Measurements from ENCODE around the gene AMN. TPM values are rescaled to one million over a fixed set of nuclear protein-coding genes. Genes with fewer than 3 reads are reported as not detected.

Gene AMN
- total RNA-seq, 2 experiments from 2014 or later = 0.15 to 0.30 TPM

DNA sequence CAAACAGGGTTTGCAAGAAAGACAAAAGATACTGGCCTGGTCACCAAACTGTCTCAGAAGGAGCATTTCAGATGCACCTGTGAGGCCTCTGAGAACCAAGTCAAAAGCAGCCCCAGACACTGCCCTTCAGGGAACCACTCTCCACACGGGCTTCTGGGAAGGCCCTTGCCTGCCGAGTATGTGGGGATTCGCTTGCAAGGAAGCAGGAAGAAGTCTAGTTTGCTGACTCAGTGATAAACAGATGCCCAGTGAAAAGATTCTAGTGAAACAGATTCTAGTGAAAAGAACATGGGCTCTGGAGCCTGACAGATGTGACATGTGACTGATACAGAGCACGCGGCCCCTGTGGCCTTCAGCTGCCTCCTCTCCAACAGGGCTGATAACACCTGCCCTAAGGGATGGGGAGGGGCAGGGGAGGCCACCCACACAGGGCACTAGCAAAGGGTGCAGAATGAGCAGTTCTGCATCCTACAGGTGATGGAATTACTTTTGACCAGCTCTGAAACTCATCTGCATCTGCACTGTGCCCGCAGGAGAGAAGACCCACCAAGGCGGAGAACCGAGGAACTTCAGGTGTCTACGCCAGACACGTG lies 19.1 kb downstream of the AMN start:
- H3K36me3 Mint-ChIP-seq (ENCODE audit: low read depth) = no peaks in the 10 kb centered on the region
- DNase-seq = no peak
- H3K4me1 Mint-ChIP-seq = peaks cover 3% of the 10 kb centered on the region
- no peak overlapping the region for H3K27ac Mint-ChIP-seq
- H3K27me3 Mint-ChIP-seq = no peaks in the 10 kb centered on the region
- CTCF ChIA-PET = no interaction called here
- no peaks in the 10 kb centered on the region for H3K9me3 Mint-ChIP-seq
- H3K4me3 Mint-ChIP-seq = no peak overlapping the region
- POLR2A ChIA-PET = no interaction called here

GRCh38 chr14:102942069-102942468 lies 19.6 kb downstream of the AMN start:
- Mint-ChIP-seq H3K36me3 (ENCODE audit: low read depth) (no peaks in the 10 kb centered on the region), H3K27me3 (no peaks in the 10 kb centered on the region), H3K9me3 (no peaks in the 10 kb centered on the region), H3K27ac (no peak overlapping the region), H3K4me1 (peaks cover 8% of the 10 kb centered on the region), H3K4me3 (no peak overlapping the region)
- ChIA-PET CTCF (interaction anchor here (1.2 kb wide), 1 partner anchor 9 kb away, joined by 3 read pairs; no protein-coding TSS in a partner anchor), POLR2A (no interaction called here)
- DNase-seq = no peak

- Mint-ChIP-seq H3K36me3 (ENCODE audit: low read depth) (no peaks in the 10 kb centered on the region), H3K9me3 (no peaks in the 10 kb centered on the region), H3K4me3 (no peak overlapping the region), H3K27me3 (no peaks in the 10 kb centered on the region), H3K27ac (no peak overlapping the region), H3K4me1 (peaks cover 16% of the 10 kb centered on the region)
- CTCF ChIA-PET = interaction anchor here (1.1 to 1.2 kb wide), 2 partner anchors 8 to 11 kb away, joined by 3 to 5 read pairs; no protein-coding TSS in a partner anchor
- POLR2A ChIA-PET = no interaction called here
- no peak for DNase-seq
These were observed 21.0 kb downstream of the AMN start for GRCh38 chr14:102943454-102943853.

GRCh38 chr14:102943979-102944378 lies 21.5 kb downstream of the AMN start:
- DNase-seq = no peak
- no peaks in the 10 kb centered on the region for H3K9me3 Mint-ChIP-seq
- no peaks in the 10 kb centered on the region for H3K36me3 Mint-ChIP-seq (ENCODE audit: low read depth)
- H3K27me3 Mint-ChIP-seq = no peaks in the 10 kb centered on the region
- H3K27ac Mint-ChIP-seq = no peak overlapping the region
- H3K4me3 Mint-ChIP-seq = no peak overlapping the region
- ChIA-PET POLR2A (no interaction called here), CTCF (interaction anchor here (1.1 kb wide), 1 partner anchor 9 kb away, joined by 5 read pairs; no protein-coding TSS in a partner anchor)
- H3K4me1 Mint-ChIP-seq = peaks cover 20% of the 10 kb centered on the region

DNA sequence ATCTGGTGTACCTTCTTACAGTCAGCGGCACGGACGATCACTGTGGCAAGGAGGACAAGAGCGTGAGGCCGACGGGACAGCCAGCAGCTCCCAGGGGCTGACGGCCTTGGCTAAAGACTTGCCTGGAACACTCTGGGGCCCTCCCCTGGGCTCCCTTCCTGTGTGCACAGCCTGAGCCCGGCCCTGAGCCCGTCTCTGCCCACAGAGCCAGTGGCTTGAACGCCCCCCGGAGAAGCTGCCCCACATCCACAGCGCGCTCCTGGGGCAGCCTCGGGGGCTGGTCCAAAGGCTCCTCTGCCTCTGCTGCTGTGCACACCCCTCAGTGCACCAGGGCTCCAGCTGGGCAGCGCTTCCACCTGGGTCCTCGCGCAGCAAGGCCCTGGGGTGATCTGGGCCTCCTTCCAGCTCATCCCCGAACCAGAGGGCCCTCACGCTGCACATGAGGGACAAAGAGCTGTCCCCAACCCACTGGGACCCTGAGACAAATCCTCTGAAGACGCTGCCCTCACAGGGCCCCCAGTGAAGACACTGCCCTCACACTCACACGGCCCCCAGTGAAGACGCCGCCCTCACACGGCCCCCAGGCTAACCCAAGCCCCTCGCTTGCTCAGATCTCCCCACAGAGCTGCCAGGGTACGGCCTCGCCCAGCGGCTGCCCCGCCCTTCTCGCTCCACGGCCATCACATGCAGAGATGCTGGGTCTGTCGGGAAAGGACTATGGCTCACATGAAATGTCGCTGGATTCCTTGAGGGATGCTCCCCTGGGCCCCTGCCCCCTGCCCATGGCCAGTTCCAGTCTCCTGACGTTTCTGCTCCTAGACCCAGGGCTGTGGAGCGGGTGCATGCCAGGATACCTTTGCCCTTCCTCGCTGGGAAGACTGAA lies 22.2 kb downstream of the AMN start:
- Mint-ChIP-seq H3K4me3 (no peak overlapping the region), H3K36me3 (ENCODE audit: low read depth) (peaks cover 3% of the 10 kb centered on the region), H3K27me3 (no peaks in the 10 kb centered on the region), H3K4me1 (peaks cover 28% of the 10 kb centered on the region), H3K9me3 (no peaks in the 10 kb centered on the region), H3K27ac (no peak overlapping the region)
- ChIA-PET POLR2A (no interaction called here), CTCF (interaction anchor here (1.1 to 1.7 kb wide), 2 partner anchors 9 kb away, joined by 5 to 8 read pairs; no protein-coding TSS in a partner anchor)
- no peak for DNase-seq

DNA sequence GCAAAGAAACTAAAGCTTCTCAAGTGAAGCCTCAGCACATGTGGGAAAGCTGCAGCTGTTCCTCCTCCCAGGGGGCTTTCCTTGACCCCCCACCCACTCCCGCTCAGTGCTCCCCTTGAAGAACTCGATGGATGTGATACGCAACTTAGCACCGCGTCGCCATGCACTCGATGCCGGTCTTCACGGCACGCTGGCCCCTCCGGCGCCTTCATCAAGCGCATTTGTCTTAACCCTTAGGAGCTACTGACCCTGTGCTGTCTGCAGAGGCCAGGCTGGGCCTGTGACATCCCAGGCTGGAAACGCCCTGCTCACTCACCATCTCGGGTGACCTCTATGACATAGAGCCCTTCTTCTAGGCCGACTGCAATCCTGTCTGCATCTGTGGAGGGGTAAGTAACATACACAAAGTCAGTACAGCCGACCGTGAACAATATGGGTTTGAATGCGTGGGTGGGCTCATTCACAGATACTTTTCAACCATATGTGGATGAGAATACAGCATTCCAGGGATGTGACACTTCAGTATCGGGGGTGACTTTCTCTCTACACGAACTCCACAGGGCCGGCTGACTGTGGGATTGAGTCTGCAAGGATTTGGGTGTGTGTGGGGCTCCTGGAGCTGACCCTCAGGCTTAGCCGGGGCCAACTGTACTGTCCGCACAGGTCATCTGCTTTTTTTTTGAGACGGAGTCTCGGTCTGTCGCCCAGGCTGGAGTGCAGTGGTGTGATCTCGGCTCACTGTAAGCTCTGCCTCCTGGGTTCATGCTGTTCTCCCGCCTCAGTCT lies 23.1 kb downstream of the AMN start:
- no peak for DNase-seq
- Mint-ChIP-seq H3K9me3 (no peaks in the 10 kb centered on the region), H3K36me3 (ENCODE audit: low read depth) (peaks cover 3% of the 10 kb centered on the region), H3K27me3 (no peaks in the 10 kb centered on the region), H3K4me3 (no peak overlapping the region), H3K27ac (no peak overlapping the region), H3K4me1 (peaks cover 30% of the 10 kb centered on the region)
- ChIA-PET POLR2A (interaction anchor here (0.6 kb wide), 1 partner anchor 68 kb away, joined by 3 read pairs; no protein-coding TSS in a partner anchor), CTCF (interaction anchor here (1.7 kb wide), 1 partner anchor 10 kb away, joined by 8 read pairs; no protein-coding TSS in a partner anchor)

GRCh38 chr14:102947321-102948103 lies 25.0 kb downstream of the AMN start:
- ChIA-PET POLR2A (no interaction called here), CTCF (interaction anchor here (1.0 kb wide), 1 partner anchor 25 kb away, joined by 3 read pairs; no protein-coding TSS in a partner anchor)
- H3K4me1 Mint-ChIP-seq = peaks cover 30% of the 10 kb centered on the region
- no peak for DNase-seq
- H3K9me3 Mint-ChIP-seq = no peaks in the 10 kb centered on the region
- peak overlapping the region; percentile 89 for H3K27ac Mint-ChIP-seq
- peaks cover 3% of the 10 kb centered on the region for H3K36me3 Mint-ChIP-seq (ENCODE audit: low read depth)
- H3K27me3 Mint-ChIP-seq = no peaks in the 10 kb centered on the region
- no peak overlapping the region for H3K4me3 Mint-ChIP-seq

DNA sequence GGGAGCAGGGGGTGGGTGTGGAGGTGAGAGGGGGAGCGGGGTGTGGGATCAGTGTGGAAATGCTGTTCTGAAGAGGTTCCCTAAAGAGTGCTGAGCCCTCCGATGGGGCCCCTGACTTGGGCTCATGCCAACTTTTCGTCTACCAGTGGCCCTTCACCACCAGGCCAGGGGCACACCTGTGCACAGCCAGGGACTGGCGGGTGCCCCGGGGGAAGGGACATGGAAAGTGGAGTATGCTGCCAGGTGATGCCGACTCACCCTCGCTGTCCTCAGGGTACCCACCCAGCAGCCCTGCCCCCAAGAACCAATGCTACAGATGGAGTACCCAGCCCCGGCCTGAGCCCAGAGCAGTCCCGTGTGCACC lies 26.2 kb downstream of the AMN start:
- Mint-ChIP-seq H3K27me3 (no peaks in the 10 kb centered on the region), H3K4me3 (no peak overlapping the region), H3K4me1 (peaks cover 30% of the 10 kb centered on the region), H3K27ac (peak overlapping the region; percentile 85), H3K9me3 (no peaks in the 10 kb centered on the region), H3K36me3 (ENCODE audit: low read depth) (peaks cover 3% of the 10 kb centered on the region)
- POLR2A ChIA-PET = no interaction called here
- CTCF ChIA-PET = interaction anchor here (1.1 kb wide), 1 partner anchor 9 kb away, joined by 3 read pairs; no protein-coding TSS in a partner anchor
- DNase-seq = no peak

- Mint-ChIP-seq H3K4me3 (no peak overlapping the region), H3K4me1 (peaks cover 30% of the 10 kb centered on the region), H3K27me3 (no peaks in the 10 kb centered on the region), H3K9me3 (no peaks in the 10 kb centered on the region), H3K27ac (peak overlapping the region; percentile 85), H3K36me3 (ENCODE audit: low read depth) (peaks cover 3% of the 10 kb centered on the region)
- ChIA-PET POLR2A (no interaction called here), CTCF (interaction anchor here (0.9 to 1.1 kb wide), 2 partner anchors 9 to 268 kb away, joined by 3 read pairs; no protein-coding TSS in a partner anchor)
- peak; percentile 58 for DNase-seq
These were observed 26.8 kb downstream of the AMN start for GRCh38 chr14:102949062-102949800.

DNA sequence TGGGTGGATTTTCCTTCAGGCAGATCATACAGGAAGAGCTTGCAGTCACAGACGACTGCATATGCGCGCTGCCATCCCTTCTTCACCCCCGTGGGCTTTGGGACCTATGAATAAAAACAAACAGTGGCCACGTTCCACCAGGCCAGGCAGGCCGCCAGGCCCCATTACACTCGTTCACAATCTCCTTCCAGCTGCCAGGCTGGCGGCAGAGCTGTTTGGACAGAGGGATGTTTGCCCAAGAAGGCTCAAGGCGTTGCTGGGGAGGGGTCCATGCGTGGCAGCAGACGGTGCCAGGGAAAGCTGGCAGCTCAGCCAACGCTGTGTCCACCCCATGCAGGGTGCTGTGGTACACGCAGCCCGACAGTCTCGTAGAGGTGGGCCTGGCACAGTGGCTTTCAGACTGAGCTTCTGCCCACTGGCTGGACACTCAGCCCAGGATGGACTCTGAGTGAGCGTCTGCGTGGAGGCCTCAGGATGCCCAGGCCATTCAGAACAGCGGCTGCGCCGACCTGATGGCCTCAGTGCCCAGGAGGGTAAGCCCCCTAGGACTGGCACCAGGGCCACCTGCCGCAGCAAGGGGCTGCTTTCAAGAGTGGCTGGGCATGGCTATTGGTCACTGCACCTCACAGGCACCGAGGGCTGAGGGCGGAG lies 27.5 kb downstream of the AMN start:
- H3K27me3 Mint-ChIP-seq = no peaks in the 10 kb centered on the region
- H3K27ac Mint-ChIP-seq = peak overlapping the region; percentile 85
- no peak for DNase-seq
- H3K36me3 Mint-ChIP-seq (ENCODE audit: low read depth) = peaks cover 3% of the 10 kb centered on the region
- no peaks in the 10 kb centered on the region for H3K9me3 Mint-ChIP-seq
- ChIA-PET POLR2A (no interaction called here), CTCF (interaction anchor here (0.9 kb wide), 1 partner anchor 268 kb away, joined by 3 read pairs; no protein-coding TSS in a partner anchor)
- no peak overlapping the region for H3K4me3 Mint-ChIP-seq
- peaks cover 30% of the 10 kb centered on the region for H3K4me1 Mint-ChIP-seq

- ChIA-PET POLR2A (no interaction called here), CTCF (no interaction called here)
- Mint-ChIP-seq H3K36me3 (ENCODE audit: low read depth) (peaks cover 3% of the 10 kb centered on the region), H3K4me3 (no peak overlapping the region), H3K27ac (no peak overlapping the region), H3K27me3 (no peaks in the 10 kb centered on the region), H3K9me3 (no peaks in the 10 kb centered on the region), H3K4me1 (peaks cover 30% of the 10 kb centered on the region)
- DNase-seq = no peak
These were observed 28.6 kb downstream of the AMN start for GRCh38 chr14:102951034-102951433.

Measured in activated CD4-positive, alpha-beta T cell treated with anti-CD3 and anti-CD28 coated beads, Interleukin-2, amount 10 ng/mL, durations not matched to agents 7 days and 5 days (primary cell).